Natural killer cell treated with Interleukin-12 subunit alpha and Interleukin-12 subunit beta and Interleukin-15 and Interleukin-18, amount 100 ng/mL, for 72 hours (primary cell): ENCODE data around the gene MIS18BP1. TPM values are rescaled to one million over a fixed set of nuclear protein-coding genes. Genes with fewer than 3 reads are reported as not detected.
"Not testable (repeated sequence)": the region's sequence is repeated elsewhere in the genome, so short reads cannot be mapped to it uniquely, and the experiment has no call there.

Experiments used
- ATAC-seq, 2 donors: fragments of 150-1000 bp; cut with Tn5 transposase in 1 of 2; sonication (Bioruptor Pico), chemical (Tn5 transposase) in 1 of 2; 2 replicates each; pipeline ENCODE4 v1.10.0; 2021
- DNase-seq: peaks from one replicate; pipeline ENCODE4 v3.0.0; 2022; ENCODE audit warnings: low spot score
- H3K27ac Mint-ChIP-seq, 2 donors: 1 replicate in 1 of 2; 2 replicates in 1 of 2; pipeline ENCODE4 v1.8.0; 2022; ENCODE audit warnings: mixed read lengths in 2 of 2, mild to moderate bottlenecking in 1 of 2, moderate library complexity in 1 of 2
- H3K27me3 Mint-ChIP-seq, 2 donors: 1 replicate in 1 of 2; 2 replicates in 1 of 2; pipeline ENCODE4 v1.8.0; 2022; ENCODE audit warnings: mixed read lengths in 2 of 2
- H3K36me3 Mint-ChIP-seq: one replicate; pipeline ENCODE4 v1.8.0; 2022; ENCODE audit warnings: mixed read lengths
- H3K4me1 Mint-ChIP-seq, 2 donors: 1 replicate in 1 of 2; 2 replicates in 1 of 2; pipeline ENCODE4 v1.8.0; 2022; ENCODE audit warnings: low read depth in 2 of 2, mixed read lengths in 2 of 2, mild to moderate bottlenecking in 1 of 2
- H3K4me3 Mint-ChIP-seq: one replicate; pipeline ENCODE4 v1.8.0; 2022; ENCODE audit warnings: mixed read lengths
- H3K9me3 Mint-ChIP-seq: 2 replicates; pipeline ENCODE4 v1.8.0; 2022; ENCODE audit warnings: mixed read lengths
- total RNA-seq, 2 donors: library from RNA; stranded (reverse); gene quantifications; one replicate each; pipeline ENCODE4 v1.2.3, GENCODE V29; 2022

MIS18BP1 gene
- total RNA-seq, 2 donors from 2014 or later: 33.4 to 61.8 TPM

- not testable (repeated sequence) for H3K27ac Mint-ChIP-seq, DNase-seq, H3K4me3 Mint-ChIP-seq, ATAC-seq, H3K9me3 Mint-ChIP-seq, H3K27me3 Mint-ChIP-seq, H3K4me1 Mint-ChIP-seq
- peaks cover 13% of the 10 kb centered on the region for H3K36me3 Mint-ChIP-seq
These were observed 38.7 kb downstream of the MIS18BP1 start for GRCh38 chr14:45214341-45214740.

- peaks cover 13% of the 10 kb centered on the region for H3K36me3 Mint-ChIP-seq
- not testable (repeated sequence) for H3K27ac Mint-ChIP-seq, H3K27me3 Mint-ChIP-seq, ATAC-seq, H3K4me1 Mint-ChIP-seq, DNase-seq, H3K4me3 Mint-ChIP-seq, H3K9me3 Mint-ChIP-seq
These were observed 39.3 kb downstream of the MIS18BP1 start for GRCh38 chr14:45213716-45214115.

- Mint-ChIP-seq H3K4me3 (no peak overlapping the region), H3K27ac (no peak overlapping the region), H3K4me1 (no peaks in the 10 kb centered on the region), H3K36me3 (peaks cover 10% of the 10 kb centered on the region), H3K27me3 (no peaks in the 10 kb centered on the region), H3K9me3 (no peaks in the 10 kb centered on the region)
- ATAC-seq: no peak
- no peak for DNase-seq
These were observed 40.8 kb downstream of the MIS18BP1 start for GRCh38 chr14:45212231-45212630.

- DNase-seq (no peak), ATAC-seq (no peak)
- Mint-ChIP-seq H3K9me3 (no peaks in the 10 kb centered on the region), H3K4me1 (no peaks in the 10 kb centered on the region), H3K4me3 (no peak overlapping the region), H3K36me3 (peaks cover 18% of the 10 kb centered on the region), H3K27me3 (no peaks in the 10 kb centered on the region), H3K27ac (no peak overlapping the region)
These were observed 41.7 kb downstream of the MIS18BP1 start for GRCh38 chr14:45211295-45211694.

GRCh38 chr14:45210159-45210558 lies 42.8 kb downstream of the MIS18BP1 start:
- Mint-ChIP-seq H3K4me1 (no peaks in the 10 kb centered on the region), H3K4me3 (no peak overlapping the region), H3K27me3 (no peaks in the 10 kb centered on the region), H3K9me3 (no peaks in the 10 kb centered on the region), H3K36me3 (peaks cover 23% of the 10 kb centered on the region), H3K27ac (no peak overlapping the region)
- ATAC-seq: no peak
- DNase-seq: no peak

GRCh38 chr14:45204241-45204640 lies 48.8 kb downstream of the MIS18BP1 start:
- Mint-ChIP-seq H3K27ac (no peak overlapping the region), H3K4me1 (no peaks in the 10 kb centered on the region), H3K36me3 (peaks cover 13% of the 10 kb centered on the region), H3K4me3 (no peak overlapping the region), H3K27me3 (no peaks in the 10 kb centered on the region), H3K9me3 (no peaks in the 10 kb centered on the region)
- DNase-seq (no peak), ATAC-seq (no peak)

GRCh38 chr14:45201905-45202304 lies 51.1 kb downstream of the MIS18BP1 start:
- H3K4me1 Mint-ChIP-seq: no peaks in the 10 kb centered on the region
- DNase-seq (no peak), ATAC-seq (peak in 1 of 2 donors; percentile 40)
- peaks cover 12% of the 10 kb centered on the region for H3K36me3 Mint-ChIP-seq
- no peak overlapping the region for H3K27ac Mint-ChIP-seq
- no peaks in the 10 kb centered on the region for H3K9me3 Mint-ChIP-seq
- H3K4me3 Mint-ChIP-seq: no peak overlapping the region
- no peaks in the 10 kb centered on the region for H3K27me3 Mint-ChIP-seq

- Mint-ChIP-seq H3K4me1 (no peaks in the 10 kb centered on the region), H3K27ac (no peak overlapping the region), H3K36me3 (peaks cover 16% of the 10 kb centered on the region), H3K4me3 (no peak overlapping the region), H3K27me3 (no peaks in the 10 kb centered on the region), H3K9me3 (no peaks in the 10 kb centered on the region)
- no peak for DNase-seq
- ATAC-seq: no peak
These were observed 53.8 kb downstream of the MIS18BP1 start for GRCh38 chr14:45199230-45199629.

GRCh38 chr14:45198551-45198950 lies 54.5 kb downstream of the MIS18BP1 start:
- Mint-ChIP-seq H3K4me3 (no peak overlapping the region), H3K36me3 (peaks cover 16% of the 10 kb centered on the region), H3K9me3 (no peaks in the 10 kb centered on the region), H3K27me3 (no peaks in the 10 kb centered on the region), H3K4me1 (no peaks in the 10 kb centered on the region), H3K27ac (no peak overlapping the region)
- no peak for ATAC-seq
- DNase-seq: no peak

GRCh38 chr14:45194964-45195363 lies 58.0 kb downstream of the MIS18BP1 start:
- DNase-seq (no peak), ATAC-seq (no peak)
- Mint-ChIP-seq H3K4me3 (no peak overlapping the region), H3K4me1 (no peaks in the 10 kb centered on the region), H3K27ac (no peak overlapping the region), H3K27me3 (no peaks in the 10 kb centered on the region), H3K9me3 (no peaks in the 10 kb centered on the region), H3K36me3 (peaks cover 16% of the 10 kb centered on the region)

- Mint-ChIP-seq H3K9me3 (no peaks in the 10 kb centered on the region), H3K4me1 (no peaks in the 10 kb centered on the region), H3K4me3 (no peak overlapping the region), H3K27ac (no peak overlapping the region), H3K36me3 (peaks cover 11% of the 10 kb centered on the region), H3K27me3 (no peaks in the 10 kb centered on the region)
- ATAC-seq: no peak
- DNase-seq: no peak
These were observed 67.7 kb downstream of the MIS18BP1 start for GRCh38 chr14:45185100-45185814.

- Mint-ChIP-seq H3K36me3 (peaks cover 5% of the 10 kb centered on the region), H3K27ac (no peak overlapping the region), H3K9me3 (no peaks in the 10 kb centered on the region), H3K4me1 (no peaks in the 10 kb centered on the region), H3K4me3 (no peak overlapping the region), H3K27me3 (no peaks in the 10 kb centered on the region)
- ATAC-seq: no peak
- no peak for DNase-seq
These were observed 71.2 kb downstream of the MIS18BP1 start for GRCh38 chr14:45181806-45182205.

GRCh38 chr14:45181329-45181728 lies 71.7 kb downstream of the MIS18BP1 start:
- Mint-ChIP-seq H3K4me1 (no peaks in the 10 kb centered on the region), H3K27me3 (no peaks in the 10 kb centered on the region), H3K27ac (no peak overlapping the region), H3K9me3 (no peaks in the 10 kb centered on the region), H3K36me3 (peaks cover under 1% of the 10 kb centered on the region), H3K4me3 (no peak overlapping the region)
- ATAC-seq (no peak), DNase-seq (no peak)

- H3K36me3 Mint-ChIP-seq: no peaks in the 10 kb centered on the region
- ATAC-seq (no peak), DNase-seq (no peak)
- H3K27ac Mint-ChIP-seq: no peak overlapping the region
- H3K4me3 Mint-ChIP-seq: no peak overlapping the region
- H3K27me3 Mint-ChIP-seq: no peaks in the 10 kb centered on the region
- no peaks in the 10 kb centered on the region for H3K9me3 Mint-ChIP-seq
- H3K4me1 Mint-ChIP-seq: no peaks in the 10 kb centered on the region
These were observed 75.9 kb downstream of the MIS18BP1 start for GRCh38 chr14:45177076-45177475.

- Mint-ChIP-seq H3K9me3 (no peaks in the 10 kb centered on the region), H3K27ac (no peak overlapping the region), H3K27me3 (no peaks in the 10 kb centered on the region), H3K4me3 (no peak overlapping the region), H3K4me1 (no peaks in the 10 kb centered on the region), H3K36me3 (no peaks in the 10 kb centered on the region)
- DNase-seq (no peak), ATAC-seq (no peak)
These were observed 83.1 kb downstream of the MIS18BP1 start for GRCh38 chr14:45169906-45170305.
